Measurements from ENCODE around the gene FBXO41.

FBXO41 gene

GRCh38 chr2:73238149-73238548, 46.1 kb downstream of the FBXO41 start:
- H3K4me3 ChIP-seq (ENCODE audit: low read depth, low read length), result 0 out of 2 replicates have a peak overlapping the region, but pooled peaks have one; percentile 36
- H3K27me3 ChIP-seq (ENCODE audit: control insufficient read depth, insufficient read depth, low read length), result no peaks in the 10 kb centered on the region
- H3K9ac ChIP-seq (ENCODE audit: low read depth, low read length), result peak overlapping the region; percentile 60
- peak overlapping the region; percentile 91 for H3K27ac ChIP-seq (ENCODE audit: low read depth, low read length)
- H3K4me1 ChIP-seq (ENCODE audit: control insufficient read depth, insufficient read depth, low read length), result peaks cover 28% of the 10 kb centered on the region
- H3K36me3 ChIP-seq (ENCODE audit: control insufficient read depth, insufficient read depth, low read length), result peaks cover 54% of the 10 kb centered on the region
- no peaks in the 10 kb centered on the region for H3K9me3 ChIP-seq (ENCODE audit: control insufficient read depth, insufficient read depth, low read length)

DNA sequence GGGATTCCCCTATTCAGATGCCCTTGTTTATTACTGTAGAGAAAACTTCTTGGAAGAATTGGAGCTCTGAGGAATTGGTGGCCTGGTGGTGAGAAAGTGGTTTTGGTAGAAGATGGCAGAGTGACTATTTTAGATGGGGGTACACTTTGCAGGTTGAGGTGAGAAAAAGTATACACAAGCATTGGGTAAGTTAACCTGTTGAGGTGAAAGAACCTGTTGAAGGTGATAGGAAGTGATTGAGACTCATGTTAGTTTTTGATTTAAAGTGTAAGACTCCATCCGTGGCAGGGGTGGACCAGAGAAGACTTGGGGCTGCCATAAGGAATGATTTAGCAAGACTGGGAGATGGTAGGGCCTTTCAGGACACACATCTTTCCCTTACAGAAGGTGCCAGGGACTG, 47.1 kb downstream of the FBXO41 start:
- no peaks in the 10 kb centered on the region for H3K27me3 ChIP-seq (ENCODE audit: control insufficient read depth, insufficient read depth, low read length)
- H3K9ac ChIP-seq (ENCODE audit: low read depth, low read length), result no peak overlapping the region
- H3K36me3 ChIP-seq (ENCODE audit: control insufficient read depth, insufficient read depth, low read length), result peaks cover 46% of the 10 kb centered on the region
- no peaks in the 10 kb centered on the region for H3K9me3 ChIP-seq (ENCODE audit: control insufficient read depth, insufficient read depth, low read length)
- peak overlapping the region; percentile 91 for H3K27ac ChIP-seq (ENCODE audit: low read depth, low read length)
- peaks cover 28% of the 10 kb centered on the region for H3K4me1 ChIP-seq (ENCODE audit: control insufficient read depth, insufficient read depth, low read length)
- no peak overlapping the region for H3K4me3 ChIP-seq (ENCODE audit: low read depth, low read length)

GRCh38 chr2:73235315-73236028, 48.8 kb downstream of the FBXO41 start:
- Histone ChIP-seq H3K4me3 (ENCODE audit: low read depth, low read length) (peak overlapping the region; percentile 94), H3K9me3 (ENCODE audit: control insufficient read depth, insufficient read depth, low read length) (no peaks in the 10 kb centered on the region), H3K27me3 (ENCODE audit: control insufficient read depth, insufficient read depth, low read length) (no peaks in the 10 kb centered on the region), H3K27ac (ENCODE audit: low read depth, low read length) (no peak overlapping the region), H3K36me3 (ENCODE audit: control insufficient read depth, insufficient read depth, low read length) (peaks cover 36% of the 10 kb centered on the region), H3K9ac (ENCODE audit: low read depth, low read length) (peak overlapping the region; percentile 93), H3K4me1 (ENCODE audit: control insufficient read depth, insufficient read depth, low read length) (peaks cover 28% of the 10 kb centered on the region)

GRCh38 chr2:73233932-73234832, 50.1 kb downstream of the FBXO41 start, which contains the start of gene CCT7:
Gene CCT7 (plus strand): TSS chr2:73234308. CDS start chr2:73234379, 71 bp downstream.
- peak within 1 kb of the TSS; percentile 88 for H3K27ac ChIP-seq (ENCODE audit: low read depth, low read length)
- no peaks in the 10 kb centered on the region for H3K27me3 ChIP-seq (ENCODE audit: control insufficient read depth, insufficient read depth, low read length)
- H3K9me3 ChIP-seq (ENCODE audit: control insufficient read depth, insufficient read depth, low read length), result no peaks in the 10 kb centered on the region
- H3K4me1 ChIP-seq (ENCODE audit: control insufficient read depth, insufficient read depth, low read length), result peaks cover 28% of the 10 kb centered on the region
- peak within 1 kb of the TSS; percentile 94 for H3K4me3 ChIP-seq (ENCODE audit: low read depth, low read length)
- H3K9ac ChIP-seq (ENCODE audit: low read depth, low read length), result peak within 1 kb of the TSS; percentile 93
- H3K36me3 ChIP-seq (ENCODE audit: control insufficient read depth, insufficient read depth, low read length), result peaks cover 23% of the 10 kb centered on the region

GRCh38 chr2:73233154-73233931, 50.9 kb downstream of the FBXO41 start, which contains the start of gene PRADC1:
Gene PRADC1 (minus strand): TSS chr2:73233239. CDS start chr2:73233160, 79 bp downstream.
- Histone ChIP-seq H3K9ac (ENCODE audit: low read depth, low read length) (peak within 1 kb of the TSS; percentile 93), H3K27ac (ENCODE audit: low read depth, low read length) (peak within 1 kb of the TSS; percentile 88), H3K36me3 (ENCODE audit: control insufficient read depth, insufficient read depth, low read length) (peaks cover 14% of the 10 kb centered on the region)

DNA sequence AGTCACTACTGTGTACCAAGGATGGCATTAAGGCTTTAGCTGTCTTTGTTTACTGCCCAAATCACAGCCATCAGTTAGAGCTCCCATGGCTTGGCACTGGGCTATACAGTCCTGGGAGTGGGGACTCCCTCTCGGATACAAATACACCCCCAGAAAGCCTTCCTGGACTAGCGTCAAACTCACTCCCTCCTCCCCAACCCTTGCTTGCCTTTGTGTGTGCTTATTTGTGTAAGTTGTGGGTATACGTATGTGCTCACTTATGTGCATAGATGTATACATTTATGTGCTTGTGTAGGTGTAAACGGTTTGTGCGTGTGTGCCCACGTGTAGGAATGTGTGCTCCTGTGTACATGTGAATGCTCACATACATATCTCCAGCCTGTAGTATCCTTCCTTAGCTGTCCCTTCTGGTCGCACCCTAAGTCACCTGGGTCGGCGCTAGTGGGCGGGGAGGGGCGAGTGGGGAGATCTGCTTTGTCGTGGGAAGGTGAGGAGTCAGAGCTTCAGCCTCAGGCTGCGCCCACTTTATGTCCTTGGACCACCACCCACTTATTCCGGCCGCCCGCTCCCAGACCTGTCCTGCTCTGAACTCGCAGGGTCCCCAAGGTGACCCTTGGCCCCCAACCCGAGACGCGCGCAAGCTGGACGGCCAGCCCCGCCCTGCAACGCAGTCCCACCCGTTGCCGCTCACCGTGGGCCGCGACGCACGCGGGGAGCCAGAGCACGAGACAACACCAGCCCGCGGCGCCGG, 51.7 kb downstream of the FBXO41 start:
- peaks cover 12% of the 10 kb centered on the region; the same call in 1 of the 2 replicates for H3K36me3 ChIP-seq (ENCODE audit: control insufficient read depth, insufficient read depth, low read length)
- no peak overlapping the region for H3K9ac ChIP-seq (ENCODE audit: low read depth, low read length)
- H3K4me1 ChIP-seq (ENCODE audit: control insufficient read depth, insufficient read depth, low read length), result peaks cover 17% of the 10 kb centered on the region
- H3K4me3 ChIP-seq (ENCODE audit: low read depth, low read length), result peak overlapping the region; percentile 63
- no peaks in the 10 kb centered on the region for H3K27me3 ChIP-seq (ENCODE audit: control insufficient read depth, insufficient read depth, low read length)
- no peaks in the 10 kb centered on the region for H3K9me3 ChIP-seq (ENCODE audit: control insufficient read depth, insufficient read depth, low read length)
- H3K27ac ChIP-seq (ENCODE audit: low read depth, low read length), result no peak overlapping the region

More at GRCh38 chr2:73233154-73233931, 50.9 kb downstream of the FBXO41 start, which contains the start of gene PRADC1:
- Histone ChIP-seq H3K27me3 (ENCODE audit: control insufficient read depth, insufficient read depth, low read length) (no peaks in the 10 kb centered on the region), H3K4me3 (ENCODE audit: low read depth, low read length) (peak within 1 kb of the TSS; percentile 94), H3K4me1 (ENCODE audit: control insufficient read depth, insufficient read depth, low read length) (peaks cover 23% of the 10 kb centered on the region), H3K9me3 (ENCODE audit: control insufficient read depth, insufficient read depth, low read length) (no peaks in the 10 kb centered on the region)

DNA sequence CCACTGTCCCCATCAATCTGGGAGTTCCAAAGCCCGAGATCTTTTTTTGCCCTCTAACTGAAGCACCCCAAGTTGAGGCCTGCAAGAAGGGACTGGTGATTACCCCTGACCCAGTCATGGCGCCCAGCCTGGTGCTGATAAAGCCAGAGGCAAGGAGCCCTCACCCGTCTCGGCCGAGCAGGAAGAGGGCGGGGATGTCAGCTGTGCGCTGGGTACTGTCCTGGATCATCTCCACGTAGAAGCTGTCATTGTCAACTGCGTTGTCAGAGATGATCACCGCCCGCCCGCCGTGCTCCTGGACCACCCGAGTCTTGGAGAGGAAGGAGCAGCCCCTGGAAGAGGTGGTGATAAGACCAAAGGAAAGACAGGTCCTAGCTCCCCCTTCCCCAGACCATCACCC, 55.6 kb downstream of the FBXO41 start:
- Histone ChIP-seq H3K4me1 (ENCODE audit: control insufficient read depth, insufficient read depth, low read length) (no peaks in the 10 kb centered on the region), H3K27ac (ENCODE audit: low read depth, low read length) (no peak overlapping the region), H3K27me3 (ENCODE audit: control insufficient read depth, insufficient read depth, low read length) (no peaks in the 10 kb centered on the region), H3K9me3 (ENCODE audit: control insufficient read depth, insufficient read depth, low read length) (no peaks in the 10 kb centered on the region), H3K36me3 (ENCODE audit: control insufficient read depth, insufficient read depth, low read length) (peaks cover 33% of the 10 kb centered on the region), H3K9ac (ENCODE audit: low read depth, low read length) (no peak overlapping the region), H3K4me3 (ENCODE audit: low read depth, low read length) (no peak overlapping the region)

DNA sequence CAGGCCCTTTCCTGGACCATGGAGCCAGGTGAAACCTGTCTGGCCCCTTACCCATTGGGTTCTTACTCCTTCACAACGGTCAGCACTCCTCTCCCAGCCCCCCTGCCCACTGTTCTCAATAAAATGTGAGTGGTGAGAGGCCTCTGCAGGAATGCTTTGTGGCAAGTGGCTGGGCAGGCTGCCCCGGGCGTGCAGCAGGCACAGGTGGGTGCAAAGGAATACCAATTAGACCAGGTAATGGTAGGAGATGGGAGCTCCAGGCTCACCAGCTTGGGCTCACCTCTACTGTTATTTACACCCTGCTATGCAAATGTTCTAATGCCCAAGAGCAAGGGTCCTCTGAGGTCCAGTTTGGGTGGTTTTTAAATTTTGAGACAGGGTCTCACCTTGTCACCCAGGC, 57.2 kb downstream of the FBXO41 start:
- Histone ChIP-seq H3K27me3 (ENCODE audit: control insufficient read depth, insufficient read depth, low read length) (no peaks in the 10 kb centered on the region), H3K9me3 (ENCODE audit: control insufficient read depth, insufficient read depth, low read length) (no peaks in the 10 kb centered on the region), H3K27ac (ENCODE audit: low read depth, low read length) (no peak overlapping the region), H3K36me3 (ENCODE audit: control insufficient read depth, insufficient read depth, low read length) (peaks cover 48% of the 10 kb centered on the region), H3K4me3 (ENCODE audit: low read depth, low read length) (no peak overlapping the region), H3K9ac (ENCODE audit: low read depth, low read length) (no peak overlapping the region), H3K4me1 (ENCODE audit: control insufficient read depth, insufficient read depth, low read length) (no peaks in the 10 kb centered on the region)

DNA sequence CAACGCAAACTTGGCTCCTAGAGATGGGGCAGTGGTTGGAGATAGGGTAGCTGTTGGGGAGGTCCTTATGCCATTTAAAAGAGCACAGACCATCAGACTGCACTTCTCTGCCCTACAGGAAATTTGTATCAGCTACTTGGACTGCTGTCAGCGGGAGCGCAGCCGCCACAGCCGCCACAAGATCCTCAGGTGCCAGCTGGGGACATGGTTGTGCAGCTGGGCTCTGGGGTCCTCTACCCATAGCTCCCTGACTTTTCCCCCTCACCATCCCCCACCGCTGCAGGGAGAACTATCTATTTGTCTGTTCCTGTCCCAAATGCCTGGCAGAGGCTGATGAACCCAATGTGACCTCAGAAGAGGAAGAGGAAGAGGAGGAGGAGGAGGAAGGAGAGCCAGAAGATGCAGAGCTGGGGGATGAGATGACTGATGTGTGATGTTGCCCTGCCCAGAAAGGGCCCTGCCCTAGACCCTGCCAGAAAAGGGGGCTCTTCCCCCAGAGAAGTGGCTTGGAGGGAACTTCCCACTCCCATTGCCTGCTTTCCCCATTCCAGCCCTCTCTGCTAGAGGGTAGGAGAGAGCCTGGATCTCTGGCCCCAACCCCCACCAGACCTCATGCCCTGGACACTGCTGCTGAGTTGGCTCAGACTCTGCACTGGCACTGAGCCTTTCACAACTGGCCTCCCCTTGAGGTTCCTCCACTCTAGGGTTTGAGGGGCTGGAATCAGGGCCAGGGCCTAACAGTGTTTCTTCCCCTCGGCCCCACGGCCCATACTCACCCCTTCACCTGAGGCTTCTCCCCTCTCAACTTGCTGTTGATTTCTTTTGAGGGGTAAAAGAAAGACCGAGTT, 58.5 kb downstream of the FBXO41 start:
- Histone ChIP-seq H3K36me3 (ENCODE audit: control insufficient read depth, insufficient read depth, low read length) (peaks cover 62% of the 10 kb centered on the region), H3K9ac (ENCODE audit: low read depth, low read length) (no peak overlapping the region), H3K4me3 (ENCODE audit: low read depth, low read length) (no peak overlapping the region), H3K4me1 (ENCODE audit: control insufficient read depth, insufficient read depth, low read length) (no peaks in the 10 kb centered on the region), H3K27ac (ENCODE audit: low read depth, low read length) (no peak overlapping the region), H3K9me3 (ENCODE audit: control insufficient read depth, insufficient read depth, low read length) (no peaks in the 10 kb centered on the region), H3K27me3 (ENCODE audit: control insufficient read depth, insufficient read depth, low read length) (no peaks in the 10 kb centered on the region)
